KMS-11 (cell line): ENCODE measurements around the gene METTL9.
"Not testable (repeated sequence)": the region's sequence is repeated elsewhere in the genome, so short reads cannot be mapped to it uniquely, and the experiment has no call there.

Experiments
- H2AFZ ChIP-seq: fragments of 200-600 bp; sonication (generic); 2 replicates; pipeline ENCODE4 v1.6.1; 2016; ENCODE audit warnings: antibody characterized with exemption, mixed run types, low read depth
- H3K27ac ChIP-seq: fragments of 200-600 bp; sonication (generic); 2 replicates; pipeline ENCODE4 v1.6.1; 2016; ENCODE audit warnings: mild to moderate bottlenecking, mixed run types
- H3K27me3 ChIP-seq: fragments of 200-600 bp; sonication (generic); 2 replicates; pipeline ENCODE4 v1.6.1; 2017; ENCODE audit warnings: mild to moderate bottlenecking, low read depth, mixed run types, moderate library complexity; ENCODE audit not compliant: insufficient read depth
- H3K36me3 ChIP-seq: fragments of 200-600 bp; sonication (generic); 2 replicates; pipeline ENCODE4 v1.6.1; 2017; ENCODE audit warnings: mild to moderate bottlenecking, mixed run types; ENCODE audit not compliant: insufficient read depth
- H3K4me1 ChIP-seq: fragments of 200-600 bp; sonication (generic); 2 replicates; pipeline ENCODE4 v1.6.1; 2016; ENCODE audit warnings: mild to moderate bottlenecking, low read depth, mixed run types; ENCODE audit not compliant: poor library complexity, severe bottlenecking
- H3K4me2 ChIP-seq: fragments of 200-600 bp; sonication (generic); 2 replicates; pipeline ENCODE4 v1.7.0; 2016; ENCODE audit warnings: mild to moderate bottlenecking, mixed run types
- H3K4me3 ChIP-seq: fragments of 200-600 bp; sonication (generic); IDR thresholded peaks from 2 replicates; pipeline ENCODE4 v1.6.1; 2017; ENCODE audit warnings: low read depth, low read length, mixed read lengths; ENCODE audit not compliant: insufficient read depth
- H3K79me2 ChIP-seq: fragments of 200-600 bp; sonication (generic); 2 replicates; pipeline ENCODE4 v1.6.1; 2016; ENCODE audit warnings: low read depth, mixed run types; ENCODE audit not compliant: insufficient read depth
- H3K9ac ChIP-seq: fragments of 200-600 bp; sonication (generic); 2 replicates; pipeline ENCODE4 v1.6.1; 2016; ENCODE audit warnings: mild to moderate bottlenecking, mixed run types
- H4K20me1 ChIP-seq: fragments of 200-600 bp; sonication (generic); 2 replicates; pipeline ENCODE4 v1.6.1; 2016; ENCODE audit warnings: mild to moderate bottlenecking, mixed run types; ENCODE audit not compliant: insufficient read depth
- CTCF ChIP-seq: fragments of 200-600 bp; sonication (generic); conservative IDR thresholded peaks from 2 replicates; pipeline ENCODE4 v1.6.1; 2017; ENCODE audit warnings: low read depth, mild to moderate bottlenecking, antibody characterized with exemption, low read length, moderate library complexity, mixed read lengths

The METTL9 gene

GRCh38 chr16:21685034-21685455 lies 85.7 kb downstream of the METTL9 start:
- no peaks in the 10 kb centered on the region for H3K4me1 ChIP-seq
- no peaks in the 10 kb centered on the region for H3K27me3 ChIP-seq
- no peaks in the 10 kb centered on the region for H3K79me2 ChIP-seq
- no peaks in the 10 kb centered on the region for H4K20me1 ChIP-seq
- H3K4me2 ChIP-seq: no peak overlapping the region
- no peaks in the 10 kb centered on the region for H3K36me3 ChIP-seq
- H3K27ac ChIP-seq: no peak overlapping the region
- no peak overlapping the region for H3K9ac ChIP-seq
- H2AFZ ChIP-seq: no peak overlapping the region
- TF ChIP-seq CTCF: no peak
- H3K4me3 ChIP-seq: no peak overlapping the region

GRCh38 chr16:21689107-21689506 lies 89.7 kb downstream of the METTL9 start:
- no peak overlapping the region for H3K4me3 ChIP-seq
- H4K20me1 ChIP-seq: no peaks in the 10 kb centered on the region
- no peaks in the 10 kb centered on the region for H3K36me3 ChIP-seq
- no peak for TF ChIP-seq CTCF
- H3K27ac ChIP-seq: no peak overlapping the region
- H3K79me2 ChIP-seq: no peaks in the 10 kb centered on the region
- no peaks in the 10 kb centered on the region for H3K4me1 ChIP-seq
- no peak overlapping the region for H2AFZ ChIP-seq
- H3K4me2 ChIP-seq: no peak overlapping the region
- no peak overlapping the region for H3K9ac ChIP-seq
- H3K27me3 ChIP-seq: no peaks in the 10 kb centered on the region

GRCh38 chr16:21690967-21691366 lies 91.6 kb downstream of the METTL9 start:
- not testable (repeated sequence) for H3K4me3 ChIP-seq, H2AFZ ChIP-seq, H3K9ac ChIP-seq, H3K36me3 ChIP-seq, H4K20me1 ChIP-seq, H3K4me1 ChIP-seq, H3K27me3 ChIP-seq, H3K27ac ChIP-seq, H3K79me2 ChIP-seq, H3K4me2 ChIP-seq

GRCh38 chr16:21694609-21695008 lies 95.2 kb downstream of the METTL9 start:
- Histone ChIP-seq H3K4me2 (no peak overlapping the region), H3K27ac (no peak overlapping the region), H2AFZ (no peak overlapping the region), H3K9ac (no peak overlapping the region), H3K4me3 (no peak overlapping the region), H3K36me3 (no peaks in the 10 kb centered on the region), H3K79me2 (no peaks in the 10 kb centered on the region), H3K27me3 (no peaks in the 10 kb centered on the region), H3K4me1 (no peaks in the 10 kb centered on the region), H4K20me1 (no peaks in the 10 kb centered on the region)
- TF ChIP-seq CTCF: no peak

- Histone ChIP-seq H3K4me2 (no peak overlapping the region), H3K27me3 (no peaks in the 10 kb centered on the region), H3K4me3 (no peak overlapping the region), H3K27ac (no peak overlapping the region), H4K20me1 (no peaks in the 10 kb centered on the region), H3K4me1 (no peaks in the 10 kb centered on the region), H3K79me2 (no peaks in the 10 kb centered on the region), H2AFZ (no peak overlapping the region), H3K36me3 (no peaks in the 10 kb centered on the region), H3K9ac (no peak overlapping the region)
- TF ChIP-seq CTCF: no peak
Observed at GRCh38 chr16:21697032-21697431, 97.7 kb downstream of the METTL9 start.
